DOHH2 (cell line): Measurements from ENCODE around the gene UBE2S.

Experiments used
- H3F3A ChIP-seq: fragments of 200-600 bp; sonication (generic), shearing (Covaris generic); 2 replicates; pipeline ENCODE4 v1.6.0; 2016; ENCODE audit warnings: antibody characterized with exemption, mild to moderate bottlenecking; ENCODE audit not compliant: control insufficient read depth, insufficient read depth
- H3K27ac ChIP-seq: fragments of 200-600 bp; sonication (generic); 2 replicates; pipeline ENCODE4 v1.5.1; 2014; ENCODE audit warnings: low read depth, mild to moderate bottlenecking, low read length, moderate library complexity
- H3K27me3 ChIP-seq: fragments of 200-600 bp; sonication (generic); 2 replicates; pipeline ENCODE4 v1.6.1; 2014; ENCODE audit warnings: mild to moderate bottlenecking, low read length, mixed read lengths; ENCODE audit not compliant: control insufficient read depth
- H3K36me3 ChIP-seq: fragments of 200-600 bp; sonication (generic); 2 replicates; pipeline ENCODE4 v1.6.1; 2014; ENCODE audit warnings: mild to moderate bottlenecking, low read length, moderate library complexity, mixed read lengths; ENCODE audit not compliant: control insufficient read depth
- H3K4me1 ChIP-seq: fragments of 200-600 bp; sonication (generic); 2 replicates; pipeline ENCODE4 v1.6.1; 2014; ENCODE audit warnings: mild to moderate bottlenecking, low read length, mixed read lengths; ENCODE audit not compliant: control insufficient read depth
- H3K4me2 ChIP-seq: fragments of 200-600 bp; sonication (generic); 2 replicates; pipeline ENCODE4 v1.6.0; 2014; ENCODE audit warnings: mild to moderate bottlenecking, low read length, moderate library complexity
- H3K4me3 ChIP-seq: fragments of 200-600 bp; sonication (generic); 2 replicates; pipeline ENCODE4 v1.5.1; 2014; ENCODE audit warnings: mild to moderate bottlenecking, low read length, mixed read lengths
- H3K79me2 ChIP-seq: fragments of 200-600 bp; sonication (generic); 2 replicates; pipeline ENCODE4 v1.6.1; 2014; ENCODE audit warnings: mild to moderate bottlenecking, low read length, mixed read lengths; ENCODE audit not compliant: control insufficient read depth
- H3K9me2 ChIP-seq: fragments of 200-600 bp; sonication (generic); replicated peaks from 2 replicates; pipeline ENCODE4 v1.6.1; 2014; ENCODE audit warnings: mild to moderate bottlenecking, low read length, mixed read lengths; ENCODE audit not compliant: control insufficient read depth
- H3K9me3 ChIP-seq: fragments of 200-600 bp; sonication (generic); 2 replicates; pipeline ENCODE4 v1.6.1; 2014; ENCODE audit warnings: antibody characterized with exemption, low read length, mixed read lengths; ENCODE audit not compliant: control insufficient read depth, insufficient read depth
- H4K20me1 ChIP-seq: fragments of 200-600 bp; sonication (generic); 2 replicates; pipeline ENCODE4 v1.6.0; 2014; ENCODE audit warnings: low read depth, mild to moderate bottlenecking, antibody characterized with exemption, low read length, moderate library complexity; ENCODE audit not compliant: control insufficient read depth, insufficient read depth
- EZH2phosphoT487 ChIP-seq: fragments of 200-600 bp; sonication (generic); IDR thresholded peaks from 2 replicates; pipeline ENCODE4 v1.6.1; 2017; ENCODE audit warnings: borderline replicate concordance, mild to moderate bottlenecking, antibody characterized with exemption, low read length, moderate library complexity, mixed read lengths
- TF ChIP-seq, protein P1 (sequence below): fragments of 200-600 bp; sonication (generic); IDR thresholded peaks from one replicate; pipeline ENCODE4 v1.5.1; 2014; ENCODE audit warnings: antibody characterized with exemption, mild to moderate bottlenecking, low read depth, low read length; ENCODE audit not compliant: poor library complexity, severe bottlenecking

The UBE2S gene

DNA sequence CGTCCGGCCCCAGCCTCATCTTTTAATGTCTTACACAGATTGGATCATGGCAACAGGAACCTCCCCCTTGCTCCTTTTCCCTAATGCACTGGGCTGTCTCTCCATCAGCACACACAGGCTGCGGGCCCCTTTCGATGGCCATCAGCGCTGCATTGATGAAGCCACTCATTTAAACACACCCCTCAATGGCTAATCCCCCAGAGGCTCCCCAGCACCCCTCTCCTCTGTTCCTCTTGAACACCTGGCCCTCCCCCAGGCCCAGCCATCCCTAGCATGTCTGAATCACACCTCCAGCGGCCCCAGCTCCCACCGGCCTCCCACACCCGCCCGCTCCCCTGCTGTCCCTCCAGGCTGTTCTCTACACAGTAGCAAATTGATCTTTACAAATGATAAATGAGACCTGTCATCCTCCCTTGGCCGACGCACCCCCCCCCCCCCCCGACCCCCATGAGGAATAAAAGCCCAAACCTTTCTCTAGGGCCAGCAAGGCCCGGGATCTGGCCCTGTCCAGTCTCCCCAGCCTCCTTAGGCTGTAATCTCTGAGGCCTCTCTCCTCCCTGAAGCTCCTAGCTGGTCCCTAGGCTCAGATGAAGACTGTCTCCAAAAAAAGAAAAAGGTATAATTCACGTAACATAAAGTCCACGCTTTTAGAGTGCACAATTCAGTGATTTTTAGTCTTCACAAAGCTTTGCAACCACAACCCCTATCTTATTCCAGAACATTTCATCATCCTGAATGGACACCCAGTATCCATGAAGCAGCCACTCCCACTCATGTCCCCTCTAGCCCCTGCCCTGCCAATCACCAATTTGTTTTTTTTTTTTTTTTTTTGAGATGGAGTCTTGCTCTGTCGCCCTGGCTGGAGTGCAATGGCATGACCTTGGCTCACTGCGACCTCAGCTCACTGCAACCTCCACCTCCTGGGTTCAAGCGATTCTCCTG, 14.5 kb downstream of the UBE2S start:
- Histone ChIP-seq H3K27me3 (no peaks in the 10 kb centered on the region), H3K27ac (no peak overlapping the region)

DNA sequence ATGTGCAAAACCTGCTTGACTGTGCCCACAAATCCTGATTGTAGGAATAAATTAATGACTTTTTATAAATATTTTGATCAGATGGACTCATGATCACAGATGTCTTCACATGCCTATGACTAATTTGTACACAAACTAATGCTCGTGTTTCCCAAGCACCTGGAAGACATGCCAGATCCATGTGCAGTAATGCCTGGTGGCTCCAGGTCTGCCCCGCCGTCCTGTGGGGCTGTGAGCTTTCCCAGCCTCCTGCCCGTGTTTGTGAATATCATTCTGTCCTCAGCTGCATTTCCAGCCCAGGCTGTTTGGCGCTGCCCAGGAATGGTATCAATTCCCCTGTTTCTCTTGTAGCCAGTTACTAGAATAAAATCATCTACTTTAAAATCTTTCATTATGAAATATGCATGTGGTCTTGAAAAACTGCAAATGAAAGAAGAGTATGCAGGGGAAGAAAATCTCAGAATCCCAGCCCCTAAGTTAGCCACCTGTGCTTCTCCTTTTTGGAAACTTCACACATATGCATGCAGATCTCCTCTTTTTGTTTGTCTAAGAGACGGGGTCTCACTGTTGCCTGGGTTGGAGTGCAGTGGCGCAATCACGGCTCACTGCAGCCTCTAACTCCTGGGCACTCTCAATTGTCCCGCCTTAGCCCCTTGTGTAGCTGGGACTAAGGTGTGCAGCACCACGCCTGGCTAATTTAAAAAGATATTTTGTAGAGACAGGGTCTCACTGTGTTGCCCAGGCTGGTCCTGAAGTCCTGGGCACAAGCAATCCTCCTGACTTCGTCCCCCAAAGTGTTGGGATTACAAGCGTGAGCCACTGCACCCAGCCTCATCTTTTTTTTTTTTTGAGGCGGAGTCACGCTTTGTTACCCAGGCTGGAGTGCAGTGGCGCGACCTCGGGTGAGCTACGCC, 15.6 kb downstream of the UBE2S start:
- Histone ChIP-seq H3K9me2 (no peaks in the 10 kb centered on the region), H3K4me3 (no peak overlapping the region), H3F3A (peaks cover 55% of the 10 kb centered on the region), H3K27me3 (no peaks in the 10 kb centered on the region), H3K4me2 (no peak overlapping the region), H3K9me3 (no peaks in the 10 kb centered on the region), H3K36me3 (peaks cover 33% of the 10 kb centered on the region), H3K27ac (no peak overlapping the region), H3K4me1 (peaks cover 40% of the 10 kb centered on the region), H4K20me1 (peaks cover 25% of the 10 kb centered on the region), H3K79me2 (peaks cover 17% of the 10 kb centered on the region)
- TF ChIP-seq, protein P1, sequence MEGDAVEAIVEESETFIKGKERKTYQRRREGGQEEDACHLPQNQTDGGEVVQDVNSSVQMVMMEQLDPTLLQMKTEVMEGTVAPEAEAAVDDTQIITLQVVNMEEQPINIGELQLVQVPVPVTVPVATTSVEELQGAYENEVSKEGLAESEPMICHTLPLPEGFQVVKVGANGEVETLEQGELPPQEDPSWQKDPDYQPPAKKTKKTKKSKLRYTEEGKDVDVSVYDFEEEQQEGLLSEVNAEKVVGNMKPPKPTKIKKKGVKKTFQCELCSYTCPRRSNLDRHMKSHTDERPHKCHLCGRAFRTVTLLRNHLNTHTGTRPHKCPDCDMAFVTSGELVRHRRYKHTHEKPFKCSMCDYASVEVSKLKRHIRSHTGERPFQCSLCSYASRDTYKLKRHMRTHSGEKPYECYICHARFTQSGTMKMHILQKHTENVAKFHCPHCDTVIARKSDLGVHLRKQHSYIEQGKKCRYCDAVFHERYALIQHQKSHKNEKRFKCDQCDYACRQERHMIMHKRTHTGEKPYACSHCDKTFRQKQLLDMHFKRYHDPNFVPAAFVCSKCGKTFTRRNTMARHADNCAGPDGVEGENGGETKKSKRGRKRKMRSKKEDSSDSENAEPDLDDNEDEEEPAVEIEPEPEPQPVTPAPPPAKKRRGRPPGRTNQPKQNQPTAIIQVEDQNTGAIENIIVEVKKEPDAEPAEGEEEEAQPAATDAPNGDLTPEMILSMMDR: no peak
- TF ChIP-seq EZH2phosphoT487: no peak

More for the DNA sequence above, 14.5 kb downstream of the UBE2S start:
- no peak overlapping the region for H3K4me3 ChIP-seq
- H3K9me3 ChIP-seq: no peaks in the 10 kb centered on the region
- H3K36me3 ChIP-seq: peaks cover 22% of the 10 kb centered on the region
- TF ChIP-seq EZH2phosphoT487: no peak
- H3K9me2 ChIP-seq: no peaks in the 10 kb centered on the region
- H3F3A ChIP-seq: peaks cover 45% of the 10 kb centered on the region
- peaks cover 6% of the 10 kb centered on the region for H3K79me2 ChIP-seq
- H4K20me1 ChIP-seq: peaks cover 14% of the 10 kb centered on the region
- H3K4me2 ChIP-seq: no peak overlapping the region
- peaks cover 29% of the 10 kb centered on the region for H3K4me1 ChIP-seq

DNA sequence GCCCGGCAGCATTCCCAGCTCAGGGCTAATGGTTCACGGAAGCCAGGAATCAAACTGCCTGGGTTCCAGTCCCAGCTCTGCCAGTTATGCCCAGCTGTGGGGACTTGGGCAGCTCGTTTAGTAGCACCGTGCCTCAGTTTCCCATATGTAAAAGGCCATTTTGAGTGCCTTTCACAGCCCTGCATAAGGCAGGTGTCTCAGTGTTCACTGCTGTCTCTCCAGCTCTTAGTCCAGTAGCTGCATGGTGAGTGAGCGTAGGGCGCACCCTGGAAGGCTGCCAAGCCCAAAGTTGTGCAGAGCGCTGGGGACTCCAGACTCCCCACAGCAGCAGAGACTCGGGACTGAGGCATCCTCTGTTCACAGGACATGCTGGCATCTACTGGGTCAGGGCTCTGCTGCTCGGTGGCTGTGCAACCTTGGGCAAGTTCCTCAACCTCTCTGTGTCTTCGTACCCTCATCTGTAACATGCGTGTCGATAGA, 16.4 kb downstream of the UBE2S start:
- Histone ChIP-seq H4K20me1 (peaks cover 33% of the 10 kb centered on the region), H3K36me3 (peaks cover 40% of the 10 kb centered on the region), H3K4me2 (no peak overlapping the region), H3K79me2 (peaks cover 24% of the 10 kb centered on the region), H3K27me3 (peaks cover under 1% of the 10 kb centered on the region; the same call in 1 of the 2 replicates), H3K27ac (no peak overlapping the region), H3K9me2 (no peaks in the 10 kb centered on the region), H3K9me3 (no peaks in the 10 kb centered on the region), H3K4me3 (no peak overlapping the region), H3K4me1 (peaks cover 43% of the 10 kb centered on the region), H3F3A (peaks cover 62% of the 10 kb centered on the region)
- TF ChIP-seq, protein P1: no peak
- no peak for TF ChIP-seq EZH2phosphoT487
